IMR-90 (cell line): Measurements from ENCODE around the gene SRSF4.

Experiments used
- BHLHE40 ChIP-seq: fragments of 150-350 bp; IDR thresholded peaks from 2 replicates; pipeline ENCODE4 v1.6.1; 2016; ENCODE audit warnings: mild to moderate bottlenecking, low read depth, low read length
- CEBPB ChIP-seq: IDR thresholded peaks from 2 replicates; pipeline ENCODE4 v1.6.1; 2012; ENCODE audit warnings: low read depth, low read length, improper control_type of control experiment
- CHD1 ChIP-seq: IDR thresholded peaks from 2 replicates; pipeline ENCODE4 v1.6.1; 2012; ENCODE audit warnings: low read depth, low read length, improper control_type of control experiment
- ELK1 ChIP-seq: fragments of 150-350 bp; IDR thresholded peaks from 2 replicates; pipeline ENCODE4 v1.6.1; 2016; ENCODE audit warnings: low read depth, mild to moderate bottlenecking, low read length, moderate library complexity, borderline replicate concordance
- FOS ChIP-seq: fragments of 150-350 bp; IDR thresholded peaks from 2 replicates; pipeline ENCODE4 v1.6.1; 2016; ENCODE audit warnings: low read depth, low read length
- MAFK ChIP-seq: IDR thresholded peaks from 2 replicates; pipeline ENCODE4 v1.6.1; 2012; ENCODE audit warnings: low read depth, low read length, improper control_type of control experiment
- MAZ ChIP-seq: IDR thresholded peaks from 2 replicates; pipeline ENCODE4 v1.6.1; 2012; ENCODE audit warnings: low read depth, mild to moderate bottlenecking, low read length, improper control_type of control experiment, moderate library complexity, borderline replicate concordance
- MXI1 ChIP-seq: IDR thresholded peaks from 2 replicates; pipeline ENCODE4 v1.6.1; 2012; ENCODE audit warnings: low read depth, mild to moderate bottlenecking, low read length, moderate library complexity, borderline replicate concordance
- POLR2A ChIP-seq: IDR thresholded peaks from 2 replicates; pipeline ENCODE4 v1.6.1; 2012; ENCODE audit warnings: mild to moderate bottlenecking, low read depth, low read length
- RAD21 ChIP-seq: IDR thresholded peaks from 2 replicates; pipeline ENCODE4 v1.6.1; 2012; ENCODE audit warnings: low read length, improper control_type of control experiment
- RCOR1 ChIP-seq: IDR thresholded peaks from 2 replicates; pipeline ENCODE4 v1.6.1; 2012; ENCODE audit warnings: mild to moderate bottlenecking, low read length, improper control_type of control experiment; ENCODE audit not compliant: insufficient replicate concordance
- RFX5 ChIP-seq: IDR thresholded peaks from 2 replicates; pipeline ENCODE4 v1.8.0; 2012; ENCODE audit warnings: low read depth, mild to moderate bottlenecking, low read length, moderate library complexity
- SMC3 ChIP-seq: fragments of 150-350 bp; IDR thresholded peaks from 2 replicates; pipeline ENCODE4 v1.6.1; 2016; ENCODE audit warnings: low read depth, mild to moderate bottlenecking, antibody characterized with exemption, low read length, moderate library complexity
- TF ChIP-seq, protein P1 (sequence below): conservative IDR thresholded peaks from 2 replicates; pipeline ENCODE4 v1.5.1; 2012; ENCODE audit warnings: mild to moderate bottlenecking, low read depth, low read length, improper control_type of control experiment

- TF ChIP-seq POLR2A (no peak), MAZ (no peak; the same call in 1 of the 2 replicates), FOS (peak; percentile 81), CEBPB (peak; percentile 66), BHLHE40 (no peak), RCOR1 (peak; percentile 12), SMC3 (no peak), MAFK (no peak), RAD21 (no peak), RFX5 (no peak), CHD1 (no peak), MXI1 (no peak), ELK1 (no peak)
- TF ChIP-seq, protein P1, sequence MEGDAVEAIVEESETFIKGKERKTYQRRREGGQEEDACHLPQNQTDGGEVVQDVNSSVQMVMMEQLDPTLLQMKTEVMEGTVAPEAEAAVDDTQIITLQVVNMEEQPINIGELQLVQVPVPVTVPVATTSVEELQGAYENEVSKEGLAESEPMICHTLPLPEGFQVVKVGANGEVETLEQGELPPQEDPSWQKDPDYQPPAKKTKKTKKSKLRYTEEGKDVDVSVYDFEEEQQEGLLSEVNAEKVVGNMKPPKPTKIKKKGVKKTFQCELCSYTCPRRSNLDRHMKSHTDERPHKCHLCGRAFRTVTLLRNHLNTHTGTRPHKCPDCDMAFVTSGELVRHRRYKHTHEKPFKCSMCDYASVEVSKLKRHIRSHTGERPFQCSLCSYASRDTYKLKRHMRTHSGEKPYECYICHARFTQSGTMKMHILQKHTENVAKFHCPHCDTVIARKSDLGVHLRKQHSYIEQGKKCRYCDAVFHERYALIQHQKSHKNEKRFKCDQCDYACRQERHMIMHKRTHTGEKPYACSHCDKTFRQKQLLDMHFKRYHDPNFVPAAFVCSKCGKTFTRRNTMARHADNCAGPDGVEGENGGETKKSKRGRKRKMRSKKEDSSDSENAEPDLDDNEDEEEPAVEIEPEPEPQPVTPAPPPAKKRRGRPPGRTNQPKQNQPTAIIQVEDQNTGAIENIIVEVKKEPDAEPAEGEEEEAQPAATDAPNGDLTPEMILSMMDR = no peak
Measured at GRCh38 chr1:29196863-29197589, 15.3 kb upstream of the SRSF4 start.
